ENCODE results near the gene NCBP2.

NCBP2 gene

DNA sequence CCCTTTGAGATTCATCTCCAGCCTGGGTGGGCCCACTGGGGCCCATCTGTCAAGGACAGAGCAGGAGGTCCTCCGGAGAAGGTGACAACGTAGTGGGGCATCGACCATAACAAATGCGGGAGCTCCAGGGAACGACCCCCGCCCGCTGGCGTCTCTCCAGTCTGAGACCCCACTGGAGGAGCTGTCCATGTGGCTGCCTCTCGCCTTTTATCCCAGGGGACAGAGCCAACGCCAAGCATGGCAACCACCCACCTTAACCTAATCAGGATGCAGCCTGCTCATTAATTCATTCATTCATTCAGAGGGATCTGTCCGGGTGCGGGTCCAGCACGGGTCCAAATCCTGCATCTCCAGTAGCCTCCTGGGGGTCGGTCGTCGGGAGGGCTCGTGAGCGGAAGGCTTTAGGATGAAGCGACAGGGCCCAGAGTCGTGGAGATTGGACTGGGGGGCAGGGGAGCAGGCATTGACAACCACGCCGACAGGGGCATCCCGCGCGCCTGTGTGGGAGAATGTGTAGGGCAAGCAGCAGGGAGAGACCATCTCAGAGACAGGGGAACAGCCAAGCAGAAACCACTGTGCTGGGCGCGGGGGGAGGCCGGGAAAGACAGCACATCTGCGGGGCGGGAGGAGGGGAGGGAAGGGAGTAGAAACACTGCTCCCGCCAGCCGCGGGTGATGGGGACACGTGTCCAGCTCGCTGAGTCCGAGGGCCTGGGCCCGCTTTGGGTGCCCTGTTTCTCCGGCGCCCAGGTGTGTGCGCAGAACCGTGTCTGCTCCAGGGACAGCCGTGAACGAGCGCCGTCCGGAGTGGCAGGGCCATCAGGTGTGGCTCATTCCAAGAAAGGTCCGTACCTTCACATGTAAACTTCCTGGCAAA, 24.4 kb upstream of the NCBP2 start:
- no peak overlapping the region for H3K27ac ChIP-seq (ENCODE audit: low read depth, low read length)
- peaks cover 9% of the 10 kb centered on the region for H3K4me1 ChIP-seq (ENCODE audit: insufficient read depth, low read length)
- H3K36me3 ChIP-seq (ENCODE audit: insufficient read depth, low read length): no peaks in the 10 kb centered on the region
- H3K4me3 ChIP-seq (ENCODE audit: low read depth in 1 of 2, low read length in 2 of 2): no peak overlapping the region
- H3K9me3 ChIP-seq (ENCODE audit: low read length): no peaks in the 10 kb centered on the region
- H3K27me3 ChIP-seq (ENCODE audit: control insufficient read depth in 1 of 2, insufficient read depth in 2 of 2, low read length in 2 of 2): no peaks in the 10 kb centered on the region
- no peak overlapping the region for H3K9ac ChIP-seq (ENCODE audit: low read length)

DNA sequence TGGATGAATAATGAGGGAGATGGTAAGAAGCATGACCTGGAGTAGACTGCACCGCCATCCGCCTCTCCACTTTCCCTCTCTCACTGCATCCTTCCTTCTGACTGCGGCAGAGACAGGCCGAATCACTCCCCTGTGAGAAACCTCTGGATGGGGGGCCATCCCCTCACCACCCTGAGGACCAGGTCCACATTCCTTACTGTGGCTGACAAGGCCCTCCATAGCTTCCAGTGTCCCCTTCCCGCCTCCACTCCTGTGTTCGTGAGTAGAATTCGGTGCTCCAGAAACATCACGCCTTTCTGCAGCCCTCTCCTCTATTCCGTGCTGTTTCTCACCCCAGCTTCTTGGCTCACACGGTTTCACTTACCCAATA, 23.5 kb upstream of the NCBP2 start:
- Histone ChIP-seq H3K9me3 (ENCODE audit: low read length) (no peaks in the 10 kb centered on the region), H3K27me3 (ENCODE audit: control insufficient read depth in 1 of 2, insufficient read depth in 2 of 2, low read length in 2 of 2) (no peaks in the 10 kb centered on the region), H3K27ac (ENCODE audit: low read depth, low read length) (no peak overlapping the region), H3K4me1 (ENCODE audit: insufficient read depth, low read length) (peaks cover 9% of the 10 kb centered on the region), H3K4me3 (ENCODE audit: low read depth in 1 of 2, low read length in 2 of 2) (no peak overlapping the region), H3K36me3 (ENCODE audit: insufficient read depth, low read length) (no peaks in the 10 kb centered on the region), H3K9ac (ENCODE audit: low read length) (no peak overlapping the region)

DNA sequence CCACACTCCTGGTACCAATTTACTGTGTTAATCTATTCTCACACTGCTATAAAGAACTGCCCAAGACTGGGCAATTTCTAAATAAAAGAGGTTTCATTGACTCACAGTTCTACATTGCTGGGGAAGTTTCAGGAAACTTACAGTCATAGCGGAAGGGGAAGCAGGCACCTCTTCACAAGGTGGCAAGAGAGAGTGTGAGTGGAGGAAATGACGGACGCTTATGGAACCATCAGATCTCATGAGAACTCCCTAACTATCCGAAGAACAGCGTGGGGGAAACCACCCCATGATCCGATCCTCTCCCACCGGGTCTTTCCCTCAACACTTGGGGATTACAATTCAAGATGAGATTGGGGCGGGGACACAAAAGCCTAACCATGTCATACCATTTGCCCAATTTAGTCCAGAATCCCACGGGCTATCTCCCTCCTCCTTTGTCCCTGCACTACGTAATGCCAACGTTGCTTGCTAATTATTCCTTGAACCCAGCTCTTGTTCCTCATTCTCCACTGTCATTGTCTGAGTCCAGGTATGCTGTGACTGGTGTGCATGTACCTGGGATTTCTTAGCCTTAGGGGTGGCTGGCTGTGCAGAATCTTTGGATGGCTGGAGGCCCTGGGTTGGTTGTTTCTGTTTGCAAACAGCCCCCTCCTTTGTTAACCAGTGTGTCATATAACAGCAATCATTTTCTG, 22.9 kb upstream of the NCBP2 start:
- peaks cover 9% of the 10 kb centered on the region for H3K4me1 ChIP-seq (ENCODE audit: insufficient read depth, low read length)
- no peaks in the 10 kb centered on the region for H3K27me3 ChIP-seq (ENCODE audit: control insufficient read depth in 1 of 2, insufficient read depth in 2 of 2, low read length in 2 of 2)
- no peak overlapping the region for H3K27ac ChIP-seq (ENCODE audit: low read depth, low read length)
- no peak overlapping the region for H3K4me3 ChIP-seq (ENCODE audit: low read depth in 1 of 2, low read length in 2 of 2)
- no peaks in the 10 kb centered on the region for H3K36me3 ChIP-seq (ENCODE audit: insufficient read depth, low read length)
- no peak overlapping the region for H3K9ac ChIP-seq (ENCODE audit: low read length)
- H3K9me3 ChIP-seq (ENCODE audit: low read length): no peaks in the 10 kb centered on the region

DNA sequence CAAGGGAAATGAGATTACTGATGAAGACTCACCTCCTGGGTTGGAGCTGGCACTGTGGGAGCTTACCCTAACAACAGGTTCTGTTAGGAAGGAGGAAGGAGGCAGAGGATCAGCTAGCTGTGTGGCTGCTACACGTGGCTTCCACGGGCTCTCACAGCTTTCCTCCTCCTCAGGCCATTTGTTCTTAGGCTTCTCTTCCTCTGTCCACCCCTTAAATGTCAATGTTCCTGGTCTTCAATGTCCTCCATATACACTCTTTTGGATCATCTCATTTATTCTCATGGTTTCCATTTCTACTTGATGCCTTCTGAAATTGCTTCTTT, 21.3 kb upstream of the NCBP2 start:
- Histone ChIP-seq H3K4me3 (ENCODE audit: low read depth in 1 of 2, low read length in 2 of 2) (no peak overlapping the region), H3K27me3 (ENCODE audit: control insufficient read depth in 1 of 2, insufficient read depth in 2 of 2, low read length in 2 of 2) (no peaks in the 10 kb centered on the region), H3K27ac (ENCODE audit: low read depth, low read length) (no peak overlapping the region), H3K9ac (ENCODE audit: low read length) (no peak overlapping the region), H3K4me1 (ENCODE audit: insufficient read depth, low read length) (peaks cover 9% of the 10 kb centered on the region), H3K9me3 (ENCODE audit: low read length) (no peaks in the 10 kb centered on the region), H3K36me3 (ENCODE audit: insufficient read depth, low read length) (no peaks in the 10 kb centered on the region)

DNA sequence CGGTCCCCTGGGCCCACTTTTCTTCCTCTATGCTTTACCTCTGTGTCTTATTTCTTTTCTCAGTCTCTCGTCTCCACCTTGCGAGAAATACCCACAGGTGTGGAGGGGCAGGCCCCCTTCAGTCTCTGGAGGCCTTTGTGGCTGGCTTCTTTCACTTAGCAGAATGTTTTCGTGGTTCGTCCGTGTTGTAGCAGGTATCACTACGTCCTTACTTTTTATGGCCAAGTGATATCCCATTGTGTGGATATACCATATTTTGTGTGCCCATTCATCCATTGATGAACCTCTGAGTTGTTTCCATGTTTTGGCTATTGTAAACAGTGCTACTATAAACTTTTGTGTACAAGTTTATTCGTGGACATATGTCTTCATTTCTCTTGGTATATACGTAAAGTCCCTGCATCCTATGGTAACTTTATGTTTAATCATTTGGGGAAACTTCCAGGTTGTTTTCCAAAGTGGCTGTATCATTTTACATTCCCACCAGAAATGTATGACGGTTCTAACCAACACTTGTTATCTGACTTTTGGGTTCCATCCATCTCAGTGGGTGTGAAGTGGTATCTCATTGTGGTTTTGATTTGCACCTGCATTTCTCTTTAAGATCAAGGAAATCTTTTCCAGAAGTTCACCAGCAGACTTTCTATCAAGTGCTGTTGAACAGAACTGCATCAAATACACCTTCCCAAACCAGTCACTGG, 20.8 kb upstream of the NCBP2 start:
- H3K4me3 ChIP-seq (ENCODE audit: low read depth in 1 of 2, low read length in 2 of 2): no peak overlapping the region
- no peak overlapping the region for H3K9ac ChIP-seq (ENCODE audit: low read length)
- H3K36me3 ChIP-seq (ENCODE audit: insufficient read depth, low read length): no peaks in the 10 kb centered on the region
- H3K4me1 ChIP-seq (ENCODE audit: insufficient read depth, low read length): peaks cover 7% of the 10 kb centered on the region
- H3K27ac ChIP-seq (ENCODE audit: low read depth, low read length): no peak overlapping the region
- no peaks in the 10 kb centered on the region for H3K9me3 ChIP-seq (ENCODE audit: low read length)
- no peaks in the 10 kb centered on the region for H3K27me3 ChIP-seq (ENCODE audit: control insufficient read depth in 1 of 2, insufficient read depth in 2 of 2, low read length in 2 of 2)

DNA sequence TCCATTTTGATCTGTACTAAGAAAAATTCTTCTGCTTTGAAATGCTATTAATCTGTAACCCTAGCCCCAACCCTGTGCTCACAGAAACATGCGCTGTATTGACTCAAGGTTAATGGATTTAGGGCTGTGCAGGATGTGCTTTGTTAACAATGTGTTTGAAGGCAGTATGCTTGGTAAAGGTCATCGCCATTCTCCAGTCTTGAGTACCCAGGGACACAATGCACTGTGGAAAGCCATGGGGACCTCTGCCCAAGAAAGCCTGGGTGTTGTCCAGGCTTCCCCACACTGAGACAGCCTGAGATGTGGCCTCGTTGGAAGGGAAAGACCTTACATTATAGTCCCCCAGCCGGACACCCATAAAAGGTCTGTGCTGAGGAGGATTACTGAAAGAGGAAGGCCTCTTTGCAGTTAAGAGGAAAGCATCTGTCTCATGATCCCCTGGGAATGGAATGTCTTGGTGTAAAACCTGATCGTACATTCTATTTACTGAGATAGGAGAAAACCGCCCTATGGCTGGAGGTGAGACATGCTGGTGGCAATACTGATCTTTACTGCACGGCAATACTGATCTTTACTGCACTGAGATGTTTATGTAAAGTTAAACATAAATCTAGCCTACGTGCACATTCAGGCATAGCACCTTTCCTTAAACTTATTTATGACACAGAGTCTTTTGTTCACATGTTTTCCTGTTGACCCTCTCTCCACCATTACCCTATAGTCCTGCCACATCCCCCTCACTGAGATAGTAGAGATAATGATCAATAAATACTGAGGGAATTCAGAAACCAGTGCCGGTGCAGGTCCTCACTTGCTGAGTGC, 20.0 kb upstream of the NCBP2 start:
- H3K27me3 ChIP-seq (ENCODE audit: control insufficient read depth in 1 of 2, insufficient read depth in 2 of 2, low read length in 2 of 2): no peaks in the 10 kb centered on the region
- no peaks in the 10 kb centered on the region for H3K4me1 ChIP-seq (ENCODE audit: insufficient read depth, low read length)
- H3K4me3 ChIP-seq (ENCODE audit: low read depth in 1 of 2, low read length in 2 of 2): no peak overlapping the region
- no peak overlapping the region for H3K27ac ChIP-seq (ENCODE audit: low read depth, low read length)
- no peaks in the 10 kb centered on the region for H3K36me3 ChIP-seq (ENCODE audit: insufficient read depth, low read length)
- no peak overlapping the region for H3K9ac ChIP-seq (ENCODE audit: low read length)
- no peaks in the 10 kb centered on the region for H3K9me3 ChIP-seq (ENCODE audit: low read length)

DNA sequence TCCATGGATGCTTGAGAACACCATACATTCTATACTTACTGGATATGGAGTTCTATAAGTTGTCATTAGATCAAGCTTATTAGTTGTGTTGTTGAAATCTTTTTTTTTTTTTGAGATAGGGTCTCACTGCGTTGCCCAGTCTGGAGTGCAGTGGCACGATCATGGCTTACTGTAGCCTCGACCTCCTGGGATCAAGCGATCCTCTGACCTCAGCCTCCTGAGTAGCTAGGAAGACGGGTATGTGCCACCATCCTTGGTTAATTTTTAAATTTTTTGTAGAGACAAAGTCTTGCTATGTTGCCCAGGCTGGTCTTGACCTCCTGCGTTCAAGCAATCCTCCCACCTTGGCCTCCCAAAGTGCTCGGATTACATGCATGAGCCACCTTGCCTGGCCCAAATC, 12.5 kb upstream of the NCBP2 start:
- H3K9ac ChIP-seq (ENCODE audit: low read length): no peak overlapping the region
- H3K9me3 ChIP-seq (ENCODE audit: low read length): no peaks in the 10 kb centered on the region
- no peak overlapping the region for H3K27ac ChIP-seq (ENCODE audit: low read depth, low read length)
- H3K4me3 ChIP-seq (ENCODE audit: low read depth in 1 of 2, low read length in 2 of 2): no peak overlapping the region
- H3K4me1 ChIP-seq (ENCODE audit: insufficient read depth, low read length): no peaks in the 10 kb centered on the region
- no peaks in the 10 kb centered on the region for H3K27me3 ChIP-seq (ENCODE audit: control insufficient read depth in 1 of 2, insufficient read depth in 2 of 2, low read length in 2 of 2)
- no peaks in the 10 kb centered on the region for H3K36me3 ChIP-seq (ENCODE audit: insufficient read depth, low read length)

DNA sequence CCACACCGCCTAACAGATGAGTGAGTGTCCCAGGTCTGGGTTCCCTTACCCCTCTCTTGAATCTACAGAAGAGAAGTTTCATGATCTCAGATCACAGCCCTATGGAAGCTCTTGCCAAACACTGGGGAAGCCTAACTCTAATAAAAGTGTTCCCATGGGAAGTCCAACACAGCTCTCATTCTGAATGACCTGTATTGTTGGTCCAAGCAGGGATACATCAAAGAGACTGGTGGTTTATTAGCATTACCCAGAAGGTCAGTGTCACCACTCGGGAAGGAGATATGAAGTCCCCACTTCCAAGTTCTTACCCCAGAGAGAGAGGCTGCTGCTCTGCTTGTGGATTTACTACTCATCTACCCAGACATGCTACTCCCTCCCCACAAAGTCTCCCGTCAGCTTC, 9.0 kb upstream of the NCBP2 start:
- Histone ChIP-seq H3K36me3 (ENCODE audit: insufficient read depth, low read length) (no peaks in the 10 kb centered on the region), H3K27me3 (ENCODE audit: control insufficient read depth in 1 of 2, insufficient read depth in 2 of 2, low read length in 2 of 2) (no peaks in the 10 kb centered on the region), H3K4me3 (ENCODE audit: low read depth in 1 of 2, low read length in 2 of 2) (no peak overlapping the region), H3K9me3 (ENCODE audit: low read length) (no peaks in the 10 kb centered on the region), H3K9ac (ENCODE audit: low read length) (no peak overlapping the region), H3K4me1 (ENCODE audit: insufficient read depth, low read length) (no peaks in the 10 kb centered on the region), H3K27ac (ENCODE audit: low read depth, low read length) (no peak overlapping the region)

DNA sequence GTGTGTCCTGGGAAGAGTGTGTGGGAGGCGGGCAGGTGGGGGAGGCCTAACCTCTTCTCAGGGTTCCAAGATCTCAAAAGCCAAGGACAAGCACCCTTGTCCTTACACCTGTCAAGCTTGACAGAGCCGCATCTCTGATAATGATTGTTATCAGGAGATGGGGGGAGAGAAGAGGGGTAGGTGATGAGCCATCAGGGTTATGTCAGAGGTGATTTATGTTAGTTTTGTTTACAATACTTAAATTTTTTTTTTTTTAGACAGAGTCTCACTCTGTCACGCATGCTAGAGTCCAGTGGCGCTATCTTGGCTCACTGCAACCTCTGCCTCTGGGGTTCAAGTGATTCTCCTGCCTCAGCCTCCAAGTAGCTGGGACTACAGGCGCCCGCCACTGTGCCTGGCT, 7.4 kb upstream of the NCBP2 start:
- Histone ChIP-seq H3K4me1 (ENCODE audit: insufficient read depth, low read length) (no peaks in the 10 kb centered on the region), H3K4me3 (ENCODE audit: low read depth in 1 of 2, low read length in 2 of 2) (no peak overlapping the region), H3K27ac (ENCODE audit: low read depth, low read length) (no peak overlapping the region), H3K27me3 (ENCODE audit: control insufficient read depth in 1 of 2, insufficient read depth in 2 of 2, low read length in 2 of 2) (no peaks in the 10 kb centered on the region), H3K9ac (ENCODE audit: low read length) (no peak overlapping the region), H3K9me3 (ENCODE audit: low read length) (no peaks in the 10 kb centered on the region), H3K36me3 (ENCODE audit: insufficient read depth, low read length) (no peaks in the 10 kb centered on the region)

DNA sequence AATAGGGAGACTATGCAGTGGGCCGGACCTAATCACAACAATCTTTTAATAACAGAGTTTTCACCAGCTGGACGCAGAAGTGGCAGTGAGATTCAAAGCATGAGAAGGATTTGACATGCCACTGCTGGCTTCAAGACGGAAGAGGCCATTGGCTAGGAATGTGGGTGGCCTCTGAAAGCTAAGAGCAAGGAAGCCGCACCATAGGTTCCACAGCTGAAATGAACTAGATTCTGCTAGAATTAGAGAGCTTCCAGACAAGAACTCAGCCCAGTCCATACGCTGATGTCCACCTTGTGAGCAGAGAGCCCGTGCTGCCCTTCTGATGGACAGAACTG, 6.9 kb upstream of the NCBP2 start:
- Histone ChIP-seq H3K27me3 (ENCODE audit: control insufficient read depth in 1 of 2, insufficient read depth in 2 of 2, low read length in 2 of 2) (no peaks in the 10 kb centered on the region), H3K36me3 (ENCODE audit: insufficient read depth, low read length) (no peaks in the 10 kb centered on the region), H3K9me3 (ENCODE audit: low read length) (no peaks in the 10 kb centered on the region), H3K4me3 (ENCODE audit: low read depth in 1 of 2, low read length in 2 of 2) (no peak overlapping the region), H3K27ac (ENCODE audit: low read depth, low read length) (no peak overlapping the region), H3K4me1 (ENCODE audit: insufficient read depth, low read length) (no peaks in the 10 kb centered on the region), H3K9ac (ENCODE audit: low read length) (no peak overlapping the region)
